Endothelial cell of umbilical vein (primary cell): Measurements from ENCODE around the gene HSPD1. TPM values are rescaled to one million over a fixed set of nuclear protein-coding genes. Genes with fewer than 3 reads are reported as not detected.

Experiments used
- BruUV-seq: library from RNA; stranded (reverse); fragments of 400-500 nt; replicated peaks from 2 replicates; lab custom pipeline; 2021; lab: Mats Ljungman, UMichigan
- CTCF ChIA-PET: fragments of 300-600, 350-600 bp; sonication (Branson Sonifier 250); formaldehyde crosslinking; loops from one replicate; lab custom pipeline; 2021; ENCODE audit warnings: antibody characterized with exemption, inconsistent platforms; lab: Charles Lee
- POLR2A ChIA-PET: fragments of 300-600, 350-600 bp; sonication (Branson Sonifier 250); formaldehyde crosslinking; loops from one replicate; lab custom pipeline; 2021; ENCODE audit warnings: antibody characterized with exemption, inconsistent platforms; lab: Charles Lee
- DNase-seq: peaks from one replicate; pipeline ENCODE4 v3.0.0-alpha.2; 2011; ENCODE audit warnings: low read depth, low spot score
- FAIRE-seq: peaks from 2 replicates; lab custom pipeline; 2011; peaks lifted over from hg19 to GRCh38; lab: Jason Lieb, UNC
- H2AFZ ChIP-seq: 2 replicates; pipeline ENCODE4 v1.6.0; 2012; ENCODE audit warnings: low read depth, low read length, control low read depth, inconsistent platforms
- H3K27ac ChIP-seq: 2 replicates; pipeline ENCODE4 v1.5.1; 2011; ENCODE audit warnings: low read depth, mild to moderate bottlenecking, control low read depth, low read length, moderate library complexity; ENCODE audit not compliant: insufficient read depth
- H3K27me3 ChIP-seq, 2 experiments: 2 replicates each; pipeline versions ENCODE4 v1.6.0 to v1.6.1; 2011; ENCODE audit warnings: low read length in 2 of 2, mixed read lengths in 1 of 2; ENCODE audit not compliant: control insufficient read depth in 2 of 2, insufficient read depth in 2 of 2
- H3K36me3 ChIP-seq, 2 experiments: 2 replicates in 1 of 2; 3 replicates in 1 of 2; pipeline ENCODE4 v1.5.1; 2011; ENCODE audit warnings: low read length in 2 of 2, mild to moderate bottlenecking in 1 of 2, moderate library complexity in 1 of 2; ENCODE audit not compliant: control insufficient read depth in 2 of 2, insufficient read depth in 2 of 2; ENCODE audit errors: extremely low read depth in 1 of 2
- H3K4me1 ChIP-seq: 3 replicates; pipeline ENCODE4 v1.5.1; 2011; ENCODE audit warnings: mild to moderate bottlenecking, low read length; ENCODE audit not compliant: control insufficient read depth, insufficient read depth; ENCODE audit errors: extremely low read depth
- H3K4me2 ChIP-seq: 2 replicates; pipeline ENCODE4 v1.6.1; 2011; ENCODE audit warnings: low read length, control low read depth, mixed read lengths; ENCODE audit not compliant: insufficient read depth
- H3K4me3 ChIP-seq, 3 experiments: fragments of 200-600 bp in 1 of 3; sonication (generic), shearing (Covaris generic) in 1 of 3; replicated peaks in 1 of 3; 2 replicates each; pipeline ENCODE4 v1.5.1; 2011 to 2016; ENCODE audit warnings: control low read depth in 3 of 3, low read length in 3 of 3, mild to moderate bottlenecking in 2 of 3, inconsistent platforms in 1 of 3, low read depth in 1 of 3, moderate library complexity in 1 of 3; ENCODE audit not compliant: insufficient read depth in 1 of 3
- H3K79me2 ChIP-seq: 2 replicates; pipeline ENCODE4 v1.6.0; 2012; ENCODE audit warnings: low read length, inconsistent platforms; ENCODE audit not compliant: control insufficient read depth, insufficient read depth
- H3K9ac ChIP-seq: replicated peaks from 2 replicates; pipeline ENCODE3; 2011; ENCODE audit warnings: low read length, control low read depth; ENCODE audit not compliant: insufficient read depth; ENCODE audit errors: extremely low read depth
- H3K9me1 ChIP-seq: replicated peaks from 3 replicates; pipeline ENCODE4 v1.6.0; 2011; ENCODE audit warnings: mild to moderate bottlenecking, low read length; ENCODE audit not compliant: control insufficient read depth, insufficient read depth; ENCODE audit errors: extremely low read depth
- H3K9me3 ChIP-seq: replicated peaks from 2 replicates; pipeline ENCODE4 v1.5.1; 2012; ENCODE audit warnings: low read length, inconsistent platforms; ENCODE audit not compliant: control insufficient read depth, insufficient read depth
- H4K20me1 ChIP-seq: replicated peaks from 2 replicates; pipeline ENCODE3; 2011; ENCODE audit warnings: mild to moderate bottlenecking, low read length; ENCODE audit not compliant: control insufficient read depth, insufficient read depth; ENCODE audit errors: extremely low read depth
- CTCF ChIP-seq, 2 donors: IDR thresholded peaks; 1 replicate in 1 of 2; 2 replicates in 1 of 2; pipeline ENCODE4 v1.5.1; 2011; ENCODE audit warnings: low read length in 2 of 2, mild to moderate bottlenecking in 2 of 2, moderate library complexity in 2 of 2, control low read depth in 1 of 2, inconsistent platforms in 1 of 2, low read depth in 1 of 2; ENCODE audit not compliant: insufficient read depth in 1 of 2; ENCODE audit errors: extremely low read depth in 1 of 2
- EZH2 ChIP-seq: IDR thresholded peaks from 2 replicates; pipeline ENCODE4 v1.6.1; 2012; ENCODE audit warnings: borderline replicate concordance, low read depth, mild to moderate bottlenecking, moderate library complexity, low read length, inconsistent platforms; ENCODE audit not compliant: severe bottlenecking
- FOS ChIP-seq: IDR thresholded peaks from 2 replicates; pipeline ENCODE4 v1.6.1; 2011; ENCODE audit warnings: mild to moderate bottlenecking, low read length, moderate library complexity, borderline replicate concordance; ENCODE audit not compliant: insufficient read depth
- GATA2 ChIP-seq: IDR thresholded peaks from 2 replicates; pipeline ENCODE4 v1.7.0; 2011; ENCODE audit warnings: low read depth, mild to moderate bottlenecking, moderate library complexity, mixed read lengths, low read length; ENCODE audit not compliant: insufficient read length, insufficient read depth
- JUN ChIP-seq: IDR thresholded peaks from 2 replicates; pipeline ENCODE4 v1.6.1; 2011; ENCODE audit warnings: borderline replicate concordance, low read depth; ENCODE audit not compliant: insufficient read length, insufficient read depth
- MYC ChIP-seq: IDR thresholded peaks from one replicate; pipeline ENCODE4 v1.6.1; 2011; ENCODE audit warnings: mild to moderate bottlenecking, low read depth, low read length
- POLR2A ChIP-seq: IDR thresholded peaks from 2 replicates; pipeline ENCODE4 v1.6.1; 2012; ENCODE audit warnings: low read depth, mild to moderate bottlenecking, control low read depth, low read length
- POLR2AphosphoS5 ChIP-seq: IDR thresholded peaks from 2 replicates; pipeline ENCODE4 v1.6.1; 2012; ENCODE audit warnings: low read depth, mild to moderate bottlenecking, control low read depth, low read length, moderate library complexity; ENCODE audit not compliant: insufficient read depth
- dilution Hi-C: fragments of 300-500 bp; cut with MboI; formaldehyde crosslinking; loops from one replicate; pipeline ENCODE4 v1.15.0; 2019; ENCODE audit warnings: low sequenced_read_pairs; ENCODE audit not compliant: extremely low pct_ligation_motif_present
- intact Hi-C: fragments of 100-400 bp; cut with micrococcal nuclease; formaldehyde crosslinking; loops from one replicate; pipeline ENCODE4 v1.10.0; 2022
- polyA plus RNA-seq, 4 experiments: library from polyadenylated mRNA; depleted of rRNA in 3 of 4; stranded (reverse) in 3 of 4; unstranded in 1 of 4; fragments of >200 nt; gene quantifications; 2 replicates each; pipeline versions ENCODE4 v1.2.1 to v1.2.3, GENCODE V29; 2011 to 2012; ENCODE audit warnings: missing spikeins in 1 of 4
- total RNA-seq: library from RNA; stranded (reverse); gene quantifications from 2 replicates; pipeline ENCODE4 v1.2.3, GENCODE V29; 2021
- TF ChIP-seq, protein P1 (sequence below): IDR thresholded peaks from 2 replicates; pipeline ENCODE4 v1.6.1; 2011; ENCODE audit not compliant: insufficient read depth, insufficient read length

HSPD1 gene
- total and polyA plus RNA-seq, 2 donors (not counting 3 experiments of a cell fraction or from before 2014, with no cell fraction given) = 73.2 to 337 TPM

DNA sequence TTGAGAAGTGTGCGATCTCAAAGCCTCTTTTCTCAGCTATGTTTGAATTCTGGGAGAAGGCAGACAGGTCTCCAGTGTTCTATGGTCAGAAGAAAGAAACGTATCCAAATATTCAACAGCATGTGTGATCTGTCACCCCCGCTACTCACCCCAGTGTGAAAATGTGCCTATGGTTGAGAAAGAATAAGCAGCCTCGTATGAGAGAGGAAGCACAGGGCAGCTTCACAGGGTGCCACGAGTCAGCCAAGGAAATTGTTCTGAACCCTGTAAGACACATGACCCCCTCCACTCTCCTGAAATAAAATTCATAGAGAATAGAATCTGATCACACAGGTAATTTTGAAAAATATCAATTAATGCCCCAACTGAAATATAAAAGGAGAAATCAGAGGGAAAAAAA is 56.8 kb downstream of the HSPD1 start:
- no peak for TF ChIP-seq JUN
- no peak for TF ChIP-seq MYC
- no peak for TF ChIP-seq POLR2AphosphoS5
- TF ChIP-seq FOS = no peak
- no peak for TF ChIP-seq CTCF (IDR thresholded peaks at IDR 0.05; ENCODE audit: extremely low read depth in 1 of 2, insufficient read depth in 1 of 2, low read depth in 1 of 2, low read length in 2 of 2)
- TF ChIP-seq GATA2 = no peak
- TF ChIP-seq EZH2 = no peak
- TF ChIP-seq POLR2A = no peak
- TF ChIP-seq, protein P1, sequence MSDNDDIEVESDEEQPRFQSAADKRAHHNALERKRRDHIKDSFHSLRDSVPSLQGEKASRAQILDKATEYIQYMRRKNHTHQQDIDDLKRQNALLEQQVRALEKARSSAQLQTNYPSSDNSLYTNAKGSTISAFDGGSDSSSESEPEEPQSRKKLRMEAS = no peak
- no peaks in the 10 kb centered on the region for H3K79me2 ChIP-seq
- H3K9ac ChIP-seq = no peak overlapping the region
- intact Hi-C loops (no loop called here), dilution Hi-C loops (no loop called here)
- POLR2A ChIA-PET = interaction anchor here (0.9 kb wide), 1 partner anchor 9 kb away, joined by 3 read pairs; no protein-coding TSS in a partner anchor
- H3K4me1 ChIP-seq = peaks cover 9% of the 10 kb centered on the region
- H2AFZ ChIP-seq = no peak overlapping the region
- BruUV-seq = no TSS peak
- H4K20me1 ChIP-seq = no peaks in the 10 kb centered on the region
- H3K36me3 ChIP-seq = no peaks in the 10 kb centered on the region
- no peaks in the 10 kb centered on the region for H3K9me1 ChIP-seq
- H3K27ac ChIP-seq = no peak overlapping the region
- FAIRE-seq = no peak
- CTCF ChIA-PET = interaction anchor here (1.9 kb wide), 1 partner anchor 10 kb away, joined by 5 read pairs; the partner anchor contains the start of gene COQ10B
- H3K4me3 ChIP-seq = no peak overlapping the region
- DNase-seq = no peak
- no peak overlapping the region for H3K4me2 ChIP-seq
- no peaks in the 10 kb centered on the region for H3K9me3 ChIP-seq
- H3K27me3 ChIP-seq = no peaks in the 10 kb centered on the region
